Raji (cell line): ENCODE results near the gene CNOT3.

ENCODE experiments used
- POLR2A ChIP-seq: IDR thresholded peaks from 2 replicates; pipeline ENCODE4 v1.6.1; 2011; ENCODE audit warnings: low read depth, low read length, control low read depth; ENCODE audit not compliant: insufficient read depth

CNOT3 gene

DNA sequence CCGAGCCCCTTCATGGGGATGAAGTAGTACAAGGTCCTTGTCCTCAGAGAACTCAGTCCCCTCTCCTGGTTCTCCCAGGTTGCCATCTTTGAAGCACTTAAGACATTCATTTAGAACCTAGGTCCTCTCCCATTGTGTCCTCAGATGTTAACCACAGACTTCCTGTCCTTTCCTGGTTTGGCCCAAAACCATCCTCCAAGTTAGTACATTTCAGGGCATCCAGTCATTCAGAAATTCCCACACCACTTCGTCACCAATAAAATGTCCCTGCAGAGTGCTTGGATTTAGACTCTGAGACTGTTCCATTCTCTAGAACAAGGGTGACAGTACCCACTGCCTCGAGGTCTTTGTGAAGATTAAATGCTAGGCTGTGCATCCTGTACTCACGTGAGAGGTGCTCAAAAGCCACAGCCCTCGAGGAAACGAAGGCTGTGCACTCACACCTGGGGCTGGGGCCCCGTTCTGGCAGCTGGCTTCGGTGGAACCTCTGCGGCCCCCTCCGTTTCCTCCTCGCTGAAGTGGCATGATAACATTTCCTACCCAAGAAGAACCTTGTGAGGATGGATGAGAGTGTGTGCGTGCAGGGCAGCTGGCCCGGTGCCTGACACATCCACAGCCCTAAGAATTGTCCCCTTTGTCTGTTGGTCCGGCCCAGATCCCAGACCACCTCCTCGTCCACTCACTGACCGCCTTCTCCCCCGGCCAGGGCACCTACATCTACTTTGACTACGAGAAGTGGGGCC lies 17.2 kb downstream of the CNOT3 start:
- TF ChIP-seq POLR2A, result no peak

DNA sequence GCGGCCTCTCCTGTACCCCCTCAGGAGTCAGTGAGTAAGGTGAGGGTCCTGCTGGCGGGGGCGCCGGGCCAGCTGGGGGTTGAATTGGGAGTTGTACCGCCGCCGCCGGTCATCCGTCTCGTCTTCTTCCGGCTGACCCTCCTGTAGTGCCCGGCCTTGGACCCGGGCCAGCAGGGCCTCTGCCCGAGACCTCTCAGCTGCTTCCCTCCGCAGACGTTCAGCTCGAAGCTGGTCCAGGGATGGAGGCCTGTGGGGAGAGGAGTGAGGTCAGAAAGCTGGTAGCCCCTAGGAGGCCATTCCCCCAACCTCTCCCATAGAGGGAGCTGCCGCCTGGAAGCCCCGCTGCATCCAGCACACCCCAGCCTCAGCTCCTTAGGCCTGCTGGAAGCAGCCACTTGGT lies 18.1 kb downstream of the CNOT3 start:
- no peak for TF ChIP-seq POLR2A

GRCh38 chr19:54156490-54156889 lies 18.9 kb downstream of the CNOT3 start:
- no peak for TF ChIP-seq POLR2A

- TF ChIP-seq POLR2A, result no peak
Measured at GRCh38 chr19:54156953-54157352, 19.4 kb downstream of the CNOT3 start.

DNA sequence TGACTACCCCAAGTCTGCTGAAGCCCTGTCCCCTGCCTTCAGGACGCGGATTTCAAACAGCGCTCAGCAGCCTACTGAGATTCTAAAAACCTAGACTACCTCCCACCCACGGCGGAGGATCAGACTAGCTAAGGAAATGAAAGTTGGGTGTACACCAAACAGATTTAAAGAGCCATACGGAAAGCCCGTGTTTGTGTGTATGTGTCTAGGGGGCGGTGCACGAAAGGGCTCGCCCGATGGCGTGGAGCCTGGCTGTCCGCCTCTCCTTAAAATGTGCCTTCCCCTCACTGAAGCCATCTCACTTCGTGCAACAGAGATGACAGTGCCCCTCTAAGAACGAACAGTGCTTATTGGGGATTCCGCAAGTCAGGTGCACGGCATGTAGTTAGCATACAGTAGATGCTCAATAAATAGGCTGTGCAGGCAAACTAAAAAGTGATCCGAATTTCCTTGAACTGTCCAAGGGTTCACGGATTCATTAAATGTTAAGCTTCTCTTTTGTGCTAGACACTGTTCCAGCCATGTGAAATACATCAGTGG lies 21.3 kb downstream of the CNOT3 start:
- no peak for TF ChIP-seq POLR2A

DNA sequence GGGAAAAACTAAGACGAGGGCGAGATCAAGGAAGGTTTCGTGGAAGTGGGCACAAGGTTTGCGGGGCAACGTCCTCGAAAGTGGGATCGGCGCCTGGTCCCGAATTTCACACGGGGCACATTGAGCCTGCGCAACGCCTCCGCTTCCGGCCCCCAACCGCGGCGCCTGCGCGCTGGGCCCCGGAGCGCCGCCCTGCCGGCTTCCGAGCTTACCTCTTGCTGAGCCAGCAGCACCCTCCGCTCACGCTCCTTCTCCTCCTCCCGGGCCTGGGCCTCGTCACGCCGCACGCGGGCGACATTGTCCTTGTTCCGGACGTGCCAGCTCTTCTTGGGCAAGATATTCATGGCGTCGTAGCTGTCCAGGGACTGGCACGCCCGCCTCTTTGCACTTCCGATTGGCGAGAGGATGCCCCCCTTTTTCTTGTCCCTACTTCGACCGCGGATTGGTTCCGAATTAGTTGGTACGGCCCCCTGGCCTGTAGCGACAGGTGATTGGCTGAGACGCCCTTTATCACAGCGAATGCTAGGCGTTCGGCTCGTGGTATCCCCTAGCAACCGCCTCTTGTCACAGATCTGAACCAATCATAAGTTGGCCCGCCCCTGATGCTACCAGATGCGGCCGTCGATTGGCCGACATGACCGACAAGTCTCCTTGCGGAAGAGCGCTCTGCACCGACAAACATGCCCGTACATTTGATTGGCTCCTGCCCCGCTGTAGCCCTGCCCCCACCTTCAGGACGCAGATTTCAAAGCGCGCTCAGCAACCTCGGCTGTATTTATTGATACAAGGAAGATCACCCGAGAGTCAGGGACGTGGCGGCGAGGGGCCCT lies 22.0 kb downstream of the CNOT3 start, which contains the start of gene LENG1:
Gene LENG1 (minus strand): TSS at position 370 of the 830 bp plus-strand sequence. CDS start 26 bp downstream, at position 344.
- TF ChIP-seq POLR2A, result peak; percentile 79

- no peak for TF ChIP-seq POLR2A
Measured at GRCh38 chr19:54160182-54160811, 22.7 kb downstream of the CNOT3 start.

DNA sequence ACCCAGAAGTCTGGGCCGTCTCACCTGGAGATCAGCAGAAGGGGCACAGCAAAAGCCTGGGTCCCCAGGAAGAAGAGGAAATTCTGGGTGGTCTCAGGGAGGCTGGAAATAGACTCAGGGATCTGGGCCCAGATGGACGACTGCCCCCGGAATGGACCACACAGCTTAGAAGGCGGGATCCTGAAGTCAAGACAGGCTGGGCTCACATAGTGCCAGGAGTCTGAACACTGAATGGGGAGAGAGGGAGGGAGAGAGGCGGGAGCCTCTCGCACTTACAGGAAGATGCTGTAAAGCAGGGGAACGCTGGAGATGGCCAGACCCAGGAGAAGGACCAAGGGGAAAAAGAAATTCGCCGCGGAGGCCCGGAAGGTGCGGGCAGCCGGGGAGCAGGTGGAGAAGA lies 23.3 kb downstream of the CNOT3 start:
- no peak for TF ChIP-seq POLR2A

DNA sequence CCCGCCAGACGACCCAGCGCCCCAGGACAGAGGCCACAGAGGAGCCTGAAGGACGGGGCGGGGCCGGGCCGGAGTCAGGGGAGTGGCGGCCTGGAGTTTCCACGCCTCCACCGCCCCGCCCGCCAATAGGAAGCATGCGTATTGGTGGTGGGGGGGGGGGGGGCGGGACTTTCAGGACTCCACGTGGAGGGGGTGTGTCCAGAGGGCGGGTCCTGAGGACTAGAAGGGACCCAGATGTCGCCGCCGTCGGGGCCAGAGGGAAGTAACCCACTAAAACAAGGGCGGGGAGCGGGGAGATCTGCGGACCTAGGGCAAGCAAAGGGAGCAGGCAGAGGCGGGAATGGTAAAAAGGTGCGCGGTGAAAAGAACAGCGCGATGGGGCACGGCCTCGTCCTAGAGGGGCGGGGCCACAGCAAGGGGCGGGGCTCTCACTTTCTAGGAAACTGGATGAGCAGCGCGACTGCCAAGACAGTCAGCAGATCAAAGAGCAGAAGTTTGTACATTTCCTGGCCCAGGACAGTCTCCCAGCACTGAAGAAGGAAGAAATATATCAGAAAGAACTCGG lies 24.8 kb downstream of the CNOT3 start:
- TF ChIP-seq POLR2A, result no peak

- no peak for TF ChIP-seq POLR2A
Measured at GRCh38 chr19:54162884-54163283, 25.3 kb downstream of the CNOT3 start.

DNA sequence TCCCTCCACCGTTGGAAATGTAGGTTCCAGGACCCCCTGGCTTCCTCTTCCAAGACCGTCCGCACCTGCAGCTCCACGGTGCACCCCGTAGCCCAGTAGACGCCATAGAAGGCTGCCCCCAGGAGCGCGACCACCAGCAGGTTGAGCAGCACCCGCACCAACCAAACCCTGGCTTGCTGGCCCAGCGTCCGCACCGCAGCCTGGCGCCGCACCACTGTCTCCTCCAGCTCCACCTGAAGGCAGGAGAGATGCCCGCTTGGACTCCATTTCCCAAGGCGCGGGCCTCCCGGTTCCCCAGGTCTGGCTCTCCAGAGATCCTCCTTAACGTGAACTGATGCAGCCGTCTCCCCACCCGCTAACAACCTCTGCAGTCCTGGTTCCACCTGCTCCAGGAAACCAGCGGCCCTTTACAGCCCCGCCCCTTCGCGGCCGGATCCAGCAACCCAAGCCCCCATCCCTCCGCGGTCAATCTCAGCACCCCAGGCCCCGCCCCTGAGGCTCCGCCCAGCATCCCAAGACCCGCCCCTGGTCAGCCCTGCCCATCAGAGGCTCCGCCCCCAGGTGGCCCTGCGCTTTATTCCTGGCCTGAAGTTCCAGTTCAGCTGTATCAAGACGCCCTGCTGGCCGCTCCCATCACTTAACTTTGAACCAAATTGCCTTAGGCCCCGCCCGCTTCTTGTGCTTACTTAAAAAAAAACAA lies 27.0 kb downstream of the CNOT3 start:
- no peak for TF ChIP-seq POLR2A

DNA sequence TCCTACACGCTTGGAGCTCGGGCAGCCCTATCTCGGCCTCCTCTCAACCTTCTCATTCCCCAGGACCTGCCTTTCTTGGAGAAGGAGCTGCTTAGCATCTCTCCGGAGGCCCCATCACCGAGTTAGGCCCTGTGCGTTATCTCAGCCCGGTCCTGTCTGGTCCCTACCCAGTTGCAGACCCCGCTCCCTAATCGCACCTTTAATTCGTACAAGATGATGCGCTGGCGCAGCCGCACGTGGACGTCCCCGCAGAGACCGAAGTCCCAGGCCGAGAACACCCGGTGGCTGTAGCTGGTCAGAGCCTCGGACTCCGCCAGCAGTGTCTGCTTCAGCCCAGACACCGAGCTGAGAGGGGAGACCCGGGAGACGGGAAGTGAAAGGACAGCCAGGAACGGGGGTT lies 27.7 kb downstream of the CNOT3 start:
- TF ChIP-seq POLR2A, result no peak

DNA sequence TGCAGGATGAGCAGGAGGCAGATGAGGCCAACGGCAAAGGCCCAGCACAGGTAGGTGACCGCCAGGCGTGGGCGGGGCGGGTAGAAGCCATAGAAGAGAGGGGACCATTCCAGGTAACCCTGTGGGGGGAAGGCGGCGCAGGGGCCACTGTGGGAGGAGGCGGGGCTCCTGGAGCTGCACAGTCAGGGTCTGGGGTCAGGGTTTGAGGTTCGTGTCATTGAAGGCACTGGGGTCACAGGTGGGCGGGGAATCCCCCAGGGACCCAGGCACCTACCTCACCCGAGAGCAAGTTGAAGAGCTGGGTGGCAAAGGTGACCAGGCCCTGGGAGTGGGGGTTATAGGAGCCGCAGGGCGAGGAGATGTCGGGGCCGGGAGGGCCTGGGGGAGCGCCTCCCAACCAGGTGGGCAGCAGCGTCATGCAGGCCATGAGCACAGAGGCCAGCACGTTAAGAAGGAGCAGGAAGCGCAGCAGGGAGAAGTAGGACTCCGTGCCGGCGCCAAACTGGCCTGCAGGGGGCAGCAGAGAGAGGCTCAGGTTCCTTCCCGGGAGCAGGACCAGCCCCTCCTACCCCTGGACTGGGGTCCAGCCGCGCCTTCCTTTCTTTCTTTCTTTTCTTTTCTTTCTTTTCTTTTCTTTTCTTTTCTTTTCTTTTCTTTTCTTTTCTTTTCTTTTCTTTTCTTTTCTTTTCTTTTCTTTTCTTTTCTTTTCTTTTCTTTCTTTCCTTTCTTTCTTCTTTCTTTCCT lies 30.8 kb downstream of the CNOT3 start:
- peak; percentile 28; the same call in 1 of the 2 replicates for TF ChIP-seq POLR2A
